ENCODE results near the gene ZCCHC17.

ZCCHC17 gene

DNA sequence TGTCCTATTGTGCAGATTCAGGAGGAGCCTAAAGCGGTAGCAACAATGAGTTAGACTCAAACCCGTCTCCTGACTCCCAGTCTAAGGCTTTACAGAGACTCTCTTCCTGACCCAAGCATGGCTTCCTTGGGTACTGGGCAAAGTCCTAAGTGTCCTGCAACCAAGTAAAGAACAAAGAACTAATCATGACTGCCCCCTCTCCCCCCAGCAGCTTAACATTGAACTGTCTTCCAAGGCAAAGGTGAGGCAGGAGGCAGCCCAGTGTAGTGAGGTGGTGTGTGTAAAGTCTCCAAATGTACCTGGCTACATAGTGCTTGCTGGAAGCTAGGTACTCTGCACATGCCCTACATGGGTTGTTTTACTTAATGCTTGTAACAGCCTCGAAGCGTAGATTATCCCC lies 73.7 kb downstream of the ZCCHC17 start:
- DNase-seq: no peak
- TF ChIP-seq POLR2A (IDR thresholded peaks at IDR 0.05; ENCODE audit: low read length) (no peak), GATA1 (IDR thresholded peaks at IDR 0.05; ENCODE audit: low read depth, low read length) (no peak)

DNA sequence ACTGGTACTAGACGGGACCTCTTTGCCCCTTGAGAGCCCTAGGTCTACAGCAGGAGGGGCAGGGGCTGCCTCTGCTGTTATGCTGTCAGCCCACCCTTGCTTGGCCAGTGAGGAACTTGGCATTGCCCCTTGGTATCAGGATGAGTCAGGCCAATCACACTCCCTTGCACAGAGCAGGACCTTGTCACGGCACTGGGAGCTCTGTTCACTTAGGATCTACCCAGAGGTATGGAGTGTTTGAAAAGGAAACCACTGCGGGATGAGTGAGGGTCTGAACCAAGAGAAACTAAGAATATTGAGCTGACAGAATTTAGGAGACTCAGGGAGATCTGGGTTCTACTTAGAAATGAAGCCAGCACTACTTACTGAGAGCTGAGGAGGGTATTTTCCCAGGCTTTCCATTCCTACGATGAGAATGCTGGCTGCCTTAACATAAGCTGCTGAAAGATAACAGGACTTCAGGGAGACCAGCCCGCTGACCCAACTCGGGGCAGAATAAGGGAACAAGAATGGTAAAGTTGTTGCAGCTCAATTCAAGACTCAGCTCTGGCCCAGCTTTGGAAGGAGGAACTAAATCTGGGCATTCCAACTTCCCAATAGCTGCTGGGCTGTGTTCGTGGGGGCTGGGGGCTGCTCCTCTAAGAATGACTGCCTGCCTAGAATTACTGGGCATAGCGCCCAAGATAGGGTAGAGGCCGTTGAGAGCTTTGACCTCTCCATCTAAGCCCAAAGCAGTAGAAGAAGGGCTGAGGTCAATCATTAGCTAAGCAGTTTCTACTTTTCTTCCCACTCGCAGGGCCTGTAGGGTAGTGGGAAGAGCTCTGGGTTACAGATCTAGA lies 74.5 kb downstream of the ZCCHC17 start:
- TF ChIP-seq GATA1 (IDR thresholded peaks at IDR 0.05; ENCODE audit: low read depth, low read length) (no peak), POLR2A (IDR thresholded peaks at IDR 0.05; ENCODE audit: low read length) (no peak)
- no peak for DNase-seq

DNA sequence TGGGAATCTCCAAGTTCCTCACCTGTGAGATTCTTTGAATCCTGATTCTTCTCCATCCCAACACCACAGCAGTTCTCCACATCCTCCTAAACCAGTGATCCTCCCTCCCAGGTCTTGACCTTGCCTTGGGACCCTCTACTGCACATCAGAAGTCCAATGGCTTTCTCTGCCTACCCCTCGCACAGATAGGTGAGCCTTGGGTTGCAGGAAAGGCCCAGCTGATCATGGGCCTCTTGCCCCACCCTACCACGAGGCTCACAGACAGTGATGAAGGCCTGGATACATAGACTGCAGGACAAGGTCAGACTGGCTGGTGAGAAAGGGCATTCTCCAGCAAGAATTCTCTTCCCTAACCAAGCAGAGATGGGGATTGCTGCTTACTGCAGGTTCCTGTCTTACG lies 75.2 kb downstream of the ZCCHC17 start:
- DNase-seq: no peak
- TF ChIP-seq POLR2A (IDR thresholded peaks at IDR 0.05; ENCODE audit: low read length) (no peak), GATA1 (IDR thresholded peaks at IDR 0.05; ENCODE audit: low read depth, low read length) (no peak)

DNA sequence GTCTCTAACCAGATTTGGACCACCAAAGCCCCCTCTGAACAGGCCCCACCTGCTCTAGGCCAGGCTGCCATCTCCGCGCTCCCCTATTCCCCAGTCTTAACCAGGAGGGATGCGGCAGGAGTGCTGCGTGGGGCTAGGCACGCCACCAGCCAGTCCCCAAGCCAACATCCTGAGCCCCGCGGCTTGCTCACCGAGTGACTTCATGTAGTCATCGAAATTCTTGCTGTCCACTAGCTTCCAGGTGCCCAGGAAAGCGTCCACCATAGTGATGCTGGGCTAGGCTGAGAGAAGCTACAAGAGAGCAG lies 75.9 kb downstream of the ZCCHC17 start:
- no peak for TF ChIP-seq GATA1 (IDR thresholded peaks at IDR 0.05; ENCODE audit: low read depth, low read length)
- no peak for TF ChIP-seq POLR2A (IDR thresholded peaks at IDR 0.05; ENCODE audit: low read length)
- no peak for DNase-seq

DNA sequence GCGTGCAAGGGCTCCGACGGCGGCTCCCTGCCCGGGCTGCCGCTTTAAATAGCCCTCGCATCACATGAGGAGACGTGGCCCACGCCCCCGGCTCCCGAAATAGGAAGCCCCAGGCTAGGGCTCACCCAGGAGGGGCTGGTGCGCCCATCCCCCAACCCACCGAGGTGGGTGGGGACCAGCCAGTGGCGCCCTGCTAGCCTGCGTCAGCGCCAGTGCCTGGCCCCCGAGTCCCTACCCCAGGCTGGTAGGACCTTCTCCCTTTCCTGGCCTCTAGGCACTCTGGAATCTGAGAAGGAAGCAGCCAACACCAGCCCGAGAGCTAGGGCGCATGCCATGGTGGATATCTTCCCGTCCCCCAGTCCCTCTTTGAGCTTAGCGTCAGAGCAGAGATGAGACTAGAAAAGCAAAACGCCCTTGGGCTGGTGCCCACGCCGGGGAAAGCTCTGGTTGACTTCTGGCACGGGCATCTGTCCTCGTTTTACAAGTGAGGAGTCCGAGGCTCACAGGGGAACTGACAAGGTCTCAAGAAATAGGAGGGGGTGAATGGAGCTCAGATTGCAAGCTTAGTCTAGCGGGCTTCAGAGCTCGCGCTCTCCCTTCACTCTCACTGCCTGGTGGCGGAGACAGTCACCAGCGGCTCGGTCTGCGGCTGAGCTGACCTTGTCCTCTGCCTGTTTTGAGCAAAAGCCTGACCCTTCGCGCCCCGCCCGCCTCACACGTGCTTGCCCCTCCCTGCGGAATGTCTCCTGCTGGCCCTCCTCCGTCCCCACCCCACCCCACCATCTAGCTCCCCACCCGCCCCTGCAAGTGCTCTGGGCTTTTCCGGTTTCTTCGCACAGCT lies 76.4 kb downstream of the ZCCHC17 start, which contains the start of gene FABP3:
Gene FABP3 (minus strand): TSS at position 21 of the 841 bp plus-strand sequence. CDS start 62 bp downstream, outside the sequence.
- DNase-seq: peak; percentile 63 to 69
- TF ChIP-seq POLR2A (IDR thresholded peaks at IDR 0.05; ENCODE audit: low read length) (no peak), GATA1 (IDR thresholded peaks at IDR 0.05; ENCODE audit: low read depth, low read length) (no peak)

DNA sequence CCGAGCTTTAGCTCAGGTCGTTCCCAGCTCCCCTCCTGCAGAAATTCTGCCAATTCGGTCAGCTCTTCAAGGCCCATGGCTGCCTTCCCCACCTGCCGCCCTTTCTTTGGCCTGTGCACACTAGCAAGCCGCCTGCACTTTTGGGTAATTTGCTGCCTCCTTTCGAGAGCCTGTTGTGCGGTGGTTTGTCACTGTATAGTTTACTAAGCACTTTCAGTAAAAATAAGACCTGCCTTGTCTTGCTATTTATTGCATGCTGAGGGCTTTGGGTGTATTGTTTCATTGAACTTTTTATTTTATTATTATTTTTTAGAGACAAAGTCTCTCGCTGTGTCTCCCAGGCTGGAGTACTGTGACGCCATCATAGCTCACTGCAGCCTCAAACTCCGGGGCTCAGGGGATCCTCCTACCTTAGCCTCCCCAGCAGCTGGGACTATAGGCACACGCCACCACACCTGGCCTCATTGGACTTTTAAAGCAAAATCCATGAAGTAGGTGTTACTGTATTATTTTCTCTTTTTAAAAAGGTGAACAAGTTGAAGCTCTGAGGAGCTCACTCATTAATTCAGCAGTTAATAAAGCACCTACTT lies 77.2 kb downstream of the ZCCHC17 start:
- DNase-seq: no peak
- no peak for TF ChIP-seq GATA1 (IDR thresholded peaks at IDR 0.05; ENCODE audit: low read depth, low read length)
- TF ChIP-seq POLR2A (IDR thresholded peaks at IDR 0.05; ENCODE audit: low read length): no peak

DNA sequence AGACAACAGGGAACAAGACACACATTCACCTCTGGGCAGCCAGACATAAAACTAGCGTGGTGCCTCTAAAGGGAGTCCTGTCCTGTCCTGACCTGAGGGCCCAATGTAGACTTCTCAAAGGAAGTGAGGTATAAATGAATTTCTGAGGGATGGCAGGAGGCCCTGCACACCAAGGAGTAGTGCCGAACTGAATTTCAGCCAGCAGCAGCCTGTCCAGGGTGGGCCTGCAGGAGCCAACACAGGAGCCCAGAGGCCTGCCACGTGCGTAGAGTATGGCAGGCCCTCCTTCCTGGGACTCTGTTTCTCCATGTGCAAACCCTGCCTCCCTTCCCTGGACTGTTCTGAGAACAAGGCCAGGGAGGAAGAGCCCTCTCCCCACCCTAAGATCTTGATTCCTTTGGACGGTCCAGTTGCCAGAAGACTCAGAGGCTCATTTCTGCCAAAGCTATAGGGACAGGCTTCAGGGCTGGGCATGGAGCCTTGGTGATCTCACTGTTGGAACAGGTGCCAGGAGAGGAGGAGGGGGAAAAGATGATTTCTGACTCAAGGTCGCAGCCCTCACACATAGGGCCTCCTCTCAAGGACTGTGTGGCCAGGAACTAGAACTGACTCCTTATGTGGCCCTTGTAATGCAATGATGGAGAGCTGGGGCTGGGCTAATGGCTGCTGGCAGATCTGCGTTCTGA lies 77.8 kb downstream of the ZCCHC17 start:
- no peak for DNase-seq
- no peak for TF ChIP-seq POLR2A (IDR thresholded peaks at IDR 0.05; ENCODE audit: low read length)
- no peak for TF ChIP-seq GATA1 (IDR thresholded peaks at IDR 0.05; ENCODE audit: low read depth, low read length)

DNA sequence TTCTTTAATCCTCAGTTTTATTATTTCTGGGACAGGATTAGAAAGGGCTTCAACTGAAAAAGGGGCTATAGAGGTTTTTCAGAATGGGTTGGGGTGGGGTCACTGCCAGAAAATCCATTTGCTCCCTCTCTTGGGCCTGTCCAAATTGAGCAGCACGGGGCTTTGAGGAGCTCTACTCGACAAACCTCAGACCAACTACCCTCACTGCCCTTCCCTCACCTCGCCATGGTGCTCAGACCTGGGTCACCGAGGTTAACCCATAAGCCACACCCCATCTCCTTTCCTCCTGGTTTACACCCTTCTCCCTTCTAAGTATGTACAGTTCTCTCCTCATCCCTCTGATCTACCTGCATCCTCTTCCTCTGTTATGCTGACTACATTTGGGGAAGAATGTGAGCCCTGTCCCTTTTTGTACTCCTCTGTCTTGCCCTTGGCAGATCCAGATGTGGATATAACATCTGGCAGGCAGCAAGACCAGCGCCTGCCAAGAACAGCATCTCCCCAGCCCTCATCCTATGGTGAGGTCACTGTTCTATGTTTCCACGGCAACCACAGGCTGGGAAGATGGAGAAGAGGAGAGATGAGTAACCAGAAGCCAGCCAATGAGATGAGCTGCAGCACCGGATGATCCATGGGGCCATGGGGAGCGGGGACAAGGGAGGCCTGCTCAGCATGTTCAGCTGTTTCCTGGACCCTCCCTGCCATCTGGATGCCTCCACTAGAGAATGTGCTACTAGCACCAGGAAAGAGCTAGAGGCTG lies 79.7 kb downstream of the ZCCHC17 start:
- peak in 1 of 2 experiments; percentile 37 for DNase-seq
- no peak for TF ChIP-seq GATA1 (IDR thresholded peaks at IDR 0.05; ENCODE audit: low read depth, low read length)
- TF ChIP-seq POLR2A (IDR thresholded peaks at IDR 0.05; ENCODE audit: low read length): no peak

DNA sequence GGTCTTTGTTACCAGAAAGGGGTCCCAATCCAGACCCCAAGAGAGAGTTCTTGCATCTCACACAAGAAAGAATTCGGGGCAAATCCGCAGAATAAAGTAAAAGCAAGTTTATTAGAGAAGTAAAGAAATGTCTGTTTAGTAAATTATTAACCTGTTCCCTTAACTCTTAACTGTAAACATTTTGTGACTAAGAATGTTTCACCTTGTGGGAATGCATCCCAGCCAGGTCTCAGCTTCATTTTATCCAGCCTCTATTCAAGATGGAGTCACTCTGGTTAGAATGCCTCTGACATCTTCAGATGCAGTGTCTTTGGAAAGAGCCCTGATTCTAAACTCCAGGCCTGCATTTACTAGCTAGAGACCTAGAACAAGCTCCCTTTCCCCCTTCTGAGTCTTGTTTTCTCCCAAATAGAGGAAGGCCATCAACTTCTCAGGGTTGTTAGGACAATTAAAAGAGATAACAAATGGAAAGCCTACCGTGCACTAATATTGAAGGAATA lies 80.6 kb downstream of the ZCCHC17 start:
- no peak for DNase-seq
- TF ChIP-seq GATA1 (IDR thresholded peaks at IDR 0.05; ENCODE audit: low read depth, low read length) (no peak), POLR2A (IDR thresholded peaks at IDR 0.05; ENCODE audit: low read length) (no peak)

DNA sequence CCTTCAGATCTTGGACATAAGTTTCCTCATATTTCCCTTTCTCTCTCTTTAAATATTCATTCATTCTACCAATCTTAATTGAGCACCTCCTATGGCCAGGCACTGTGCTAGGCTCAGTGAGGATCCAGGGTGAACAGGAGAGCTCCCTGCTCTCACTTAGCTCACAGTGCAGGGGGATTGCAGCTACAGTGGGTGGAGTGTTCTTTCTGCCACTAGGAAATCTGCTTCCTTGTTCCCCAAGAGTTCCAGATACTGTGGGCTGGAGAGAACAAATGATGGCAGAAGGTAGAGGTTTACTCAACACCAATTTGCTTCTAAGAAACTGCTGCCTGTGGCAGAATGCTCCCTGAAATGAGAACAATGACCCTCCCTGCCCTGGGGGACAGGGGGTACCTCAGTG lies 81.2 kb downstream of the ZCCHC17 start:
- no peak for DNase-seq
- no peak for TF ChIP-seq POLR2A (IDR thresholded peaks at IDR 0.05; ENCODE audit: low read length)
- no peak for TF ChIP-seq GATA1 (IDR thresholded peaks at IDR 0.05; ENCODE audit: low read depth, low read length)

DNA sequence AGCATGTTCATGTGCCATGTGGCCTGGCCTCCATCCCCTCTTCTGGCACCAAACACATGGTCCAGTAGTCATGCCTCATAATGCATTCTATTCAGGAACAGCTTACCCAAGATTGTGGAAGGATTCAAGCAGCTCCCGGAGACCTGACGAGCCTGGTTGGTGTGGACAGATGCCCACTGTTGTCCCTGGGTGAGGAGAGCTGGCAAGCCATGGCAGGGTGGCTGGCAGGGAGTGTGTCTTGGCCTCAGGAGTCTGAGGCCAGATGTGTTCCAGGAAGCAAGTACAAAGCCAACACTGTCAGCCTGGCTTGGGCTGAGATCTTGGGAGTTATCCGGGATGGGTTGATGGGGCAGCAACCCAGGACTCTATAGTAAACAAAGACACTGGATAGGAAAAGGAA lies 83.3 kb downstream of the ZCCHC17 start:
- TF ChIP-seq GATA1 (IDR thresholded peaks at IDR 0.05; ENCODE audit: low read depth, low read length) (no peak), POLR2A (IDR thresholded peaks at IDR 0.05; ENCODE audit: low read length) (no peak)
- DNase-seq: no peak

DNA sequence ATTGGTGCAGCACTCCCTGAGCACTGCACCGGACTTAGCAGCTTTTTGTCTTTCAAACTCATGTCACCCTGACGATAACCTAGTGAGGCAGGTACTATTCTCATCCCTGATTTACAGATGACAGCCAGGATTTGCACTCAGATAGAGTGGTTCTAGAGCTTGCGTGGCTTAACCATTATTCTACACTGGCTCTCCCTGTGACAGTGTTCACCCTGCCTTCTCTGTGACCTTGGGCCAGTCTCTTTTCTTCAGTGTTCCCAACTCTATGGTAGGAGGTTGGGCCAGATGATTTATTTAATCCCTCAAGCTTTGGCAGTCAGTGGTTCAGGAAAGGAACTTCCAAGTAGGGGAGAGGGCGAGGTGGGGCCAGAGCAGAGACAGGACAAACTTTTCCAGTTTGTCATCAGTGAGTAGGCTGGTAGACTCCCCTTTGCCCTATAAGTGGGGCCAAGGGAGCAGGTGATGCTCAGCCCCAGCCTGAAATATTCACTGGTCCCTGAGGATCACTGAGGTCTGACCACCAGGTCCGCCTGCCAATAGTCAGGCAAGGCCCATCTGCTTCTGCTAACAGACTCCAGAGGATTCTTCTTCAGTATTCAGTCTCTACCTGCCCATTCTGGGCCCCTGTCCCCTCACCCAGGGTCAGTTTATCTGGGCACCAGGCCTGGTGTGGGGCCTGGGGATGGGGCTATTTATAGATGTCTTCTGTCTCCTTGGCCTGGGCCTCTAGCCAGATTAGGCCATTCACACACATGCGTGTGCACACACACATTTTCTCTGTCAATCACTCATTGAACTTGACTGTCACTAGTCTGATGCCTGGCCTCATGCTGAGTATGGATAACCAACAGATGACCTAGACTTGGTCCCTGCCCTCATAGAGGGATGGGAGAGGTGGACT lies 84.8 kb downstream of the ZCCHC17 start:
- TF ChIP-seq POLR2A (IDR thresholded peaks at IDR 0.05; ENCODE audit: low read length) (no peak), GATA1 (IDR thresholded peaks at IDR 0.05; ENCODE audit: low read depth, low read length) (no peak)
- DNase-seq: no peak

Data from erythroblast (primary cell).